ENCODE measurements around the gene GLIS1.

Gene GLIS1

GRCh38 chr1:53476579-53476978 is 262.4 kb downstream of the GLIS1 start:
- no peak for DNase-seq

- no peak for DNase-seq
Observed at GRCh38 chr1:53475664-53476063, 263.3 kb downstream of the GLIS1 start.

GRCh38 chr1:53473463-53473862 is 265.5 kb downstream of the GLIS1 start:
- DNase-seq, result no peak

GRCh38 chr1:53471000-53471399 is 268.0 kb downstream of the GLIS1 start:
- DNase-seq, result no peak

GRCh38 chr1:53470584-53470983 is 268.4 kb downstream of the GLIS1 start:
- no peak for DNase-seq

- no peak for DNase-seq
Observed at GRCh38 chr1:53470155-53470554, 268.8 kb downstream of the GLIS1 start.

GRCh38 chr1:53469373-53469772 is 269.6 kb downstream of the GLIS1 start:
- DNase-seq, result no peak

GRCh38 chr1:53468374-53468773 is 270.6 kb downstream of the GLIS1 start:
- DNase-seq, result no peak

- DNase-seq, result no peak
Observed at GRCh38 chr1:53467391-53467790, 271.6 kb downstream of the GLIS1 start.

GRCh38 chr1:53465023-53465957 is 273.7 kb downstream of the GLIS1 start:
- DNase-seq, result no peak

GRCh38 chr1:53463961-53464899 is 274.7 kb downstream of the GLIS1 start:
- DNase-seq, result no peak

- no peak for DNase-seq
Observed at GRCh38 chr1:53462769-53463501, 276.0 kb downstream of the GLIS1 start.

- no peak for DNase-seq
Observed at GRCh38 chr1:53462193-53462592, 276.8 kb downstream of the GLIS1 start.

GRCh38 chr1:53461323-53462044 is 277.5 kb downstream of the GLIS1 start:
- no peak for DNase-seq

GRCh38 chr1:53460666-53461322 is 278.2 kb downstream of the GLIS1 start:
- no peak for DNase-seq

GRCh38 chr1:53460211-53460634 is 278.7 kb downstream of the GLIS1 start:
- no peak for DNase-seq

- DNase-seq, result no peak
Observed at GRCh38 chr1:53459321-53460175, 279.4 kb downstream of the GLIS1 start, which contains the start of gene DMRTB1. TSS of gene DMRTB1 (plus strand) at chr1:53459399. CDS start at chr1:53459454, 55 bp downstream.

GRCh38 chr1:53458634-53459033 is 280.3 kb downstream of the GLIS1 start:
- no peak for DNase-seq
